Astrocyte (in vitro differentiated cells and primary cell): ENCODE data around the gene KIAA0825. TPM values are rescaled to one million over a fixed set of nuclear protein-coding genes. Genes with fewer than 3 reads are reported as not detected.
A peak's percentile ranks its signal among the peaks of the same experiment; 100 is the strongest.

Source experiments
- DNase-seq: peaks from one replicate; pipeline ENCODE4 v3.0.0-alpha.2; 2010; ENCODE audit warnings: low read depth
- FAIRE-seq: peaks from 2 replicates; lab custom pipeline; 2011; peaks lifted over from hg19 to GRCh38; lab: Jason Lieb, UNC
- H2AFZ ChIP-seq: 2 replicates; pipeline ENCODE4 v1.6.0; 2012; ENCODE audit warnings: low read depth, low read length, inconsistent platforms
- H3K27ac ChIP-seq: 2 replicates; pipeline ENCODE4 v1.5.1; 2011; ENCODE audit warnings: low read depth, low read length, inconsistent platforms
- H3K27me3 ChIP-seq: 2 replicates; pipeline ENCODE4 v1.6.0; 2011; ENCODE audit warnings: low read length, inconsistent platforms; ENCODE audit not compliant: insufficient read depth
- H3K36me3 ChIP-seq: 2 replicates; pipeline ENCODE4 v1.5.1; 2011; ENCODE audit warnings: low read length, inconsistent platforms; ENCODE audit not compliant: insufficient read depth
- H3K4me1 ChIP-seq: 2 replicates; pipeline ENCODE4 v1.5.1; 2011; ENCODE audit warnings: low read length, inconsistent platforms; ENCODE audit not compliant: insufficient read depth
- H3K4me2 ChIP-seq: 2 replicates; pipeline ENCODE4 v1.6.0; 2012; ENCODE audit warnings: low read length, inconsistent platforms
- H3K4me3 ChIP-seq: 2 replicates; pipeline ENCODE4 v1.5.1; 2011; ENCODE audit warnings: low read depth, mild to moderate bottlenecking, low read length, inconsistent platforms; ENCODE audit not compliant: insufficient read depth
- H3K79me2 ChIP-seq: 2 replicates; pipeline ENCODE4 v1.6.0; 2012; ENCODE audit warnings: mild to moderate bottlenecking, low read length, inconsistent platforms; ENCODE audit not compliant: insufficient read depth
- H3K9ac ChIP-seq: 2 replicates; pipeline ENCODE4 v1.6.0; 2012; ENCODE audit warnings: mild to moderate bottlenecking, low read length, inconsistent platforms
- H3K9me3 ChIP-seq: 2 replicates; pipeline ENCODE4 v1.5.1; 2012; ENCODE audit warnings: low read depth, mild to moderate bottlenecking, low read length, inconsistent platforms; ENCODE audit not compliant: insufficient read depth
- H4K20me1 ChIP-seq: 2 replicates; pipeline ENCODE4 v1.6.0; 2012; ENCODE audit warnings: low read length, inconsistent platforms; ENCODE audit not compliant: insufficient read depth
- H3K27ac Mint-ChIP-seq: one replicate; pipeline ENCODE4 v1.8.0; 2021; ENCODE audit warnings: mild to moderate bottlenecking, mixed read lengths; ENCODE audit not compliant: unreplicated experiment
- H3K27me3 Mint-ChIP-seq: one replicate; pipeline ENCODE4 v1.8.0; 2021; ENCODE audit warnings: low read depth, mixed read lengths; ENCODE audit not compliant: unreplicated experiment
- H3K36me3 Mint-ChIP-seq: one replicate; pipeline ENCODE4 v1.8.0; 2021; ENCODE audit warnings: low read depth, mixed read lengths; ENCODE audit not compliant: unreplicated experiment
- H3K4me1 Mint-ChIP-seq: one replicate; pipeline ENCODE4 v1.8.0; 2021; ENCODE audit warnings: low read depth, mixed read lengths; ENCODE audit not compliant: unreplicated experiment
- H3K4me3 Mint-ChIP-seq: one replicate; pipeline ENCODE4 v1.8.0; 2021; ENCODE audit warnings: mild to moderate bottlenecking, moderate library complexity, mixed read lengths; ENCODE audit not compliant: unreplicated experiment
- H3K9me3 Mint-ChIP-seq: one replicate; pipeline ENCODE4 v1.8.0; 2021; ENCODE audit warnings: mild to moderate bottlenecking, mixed read lengths; ENCODE audit not compliant: unreplicated experiment
- CTCF ChIP-seq: IDR thresholded peaks from 2 replicates; pipeline ENCODE4 v1.5.1; 2011; ENCODE audit warnings: low read depth, mild to moderate bottlenecking, inconsistent platforms, low read length, moderate library complexity; ENCODE audit not compliant: insufficient read depth
- EZH2 ChIP-seq: IDR thresholded peaks from 2 replicates; pipeline ENCODE4 v1.6.1; 2012; ENCODE audit warnings: mild to moderate bottlenecking, low read length, inconsistent platforms; ENCODE audit not compliant: insufficient read depth
- total RNA-seq: library from RNA; stranded (reverse); gene quantifications from 2 replicates; pipeline ENCODE4 v1.2.1, GENCODE V29; 2021

KIAA0825 gene
- total RNA-seq, 1 donor from 2014 or later, result 2.5 TPM

DNA sequence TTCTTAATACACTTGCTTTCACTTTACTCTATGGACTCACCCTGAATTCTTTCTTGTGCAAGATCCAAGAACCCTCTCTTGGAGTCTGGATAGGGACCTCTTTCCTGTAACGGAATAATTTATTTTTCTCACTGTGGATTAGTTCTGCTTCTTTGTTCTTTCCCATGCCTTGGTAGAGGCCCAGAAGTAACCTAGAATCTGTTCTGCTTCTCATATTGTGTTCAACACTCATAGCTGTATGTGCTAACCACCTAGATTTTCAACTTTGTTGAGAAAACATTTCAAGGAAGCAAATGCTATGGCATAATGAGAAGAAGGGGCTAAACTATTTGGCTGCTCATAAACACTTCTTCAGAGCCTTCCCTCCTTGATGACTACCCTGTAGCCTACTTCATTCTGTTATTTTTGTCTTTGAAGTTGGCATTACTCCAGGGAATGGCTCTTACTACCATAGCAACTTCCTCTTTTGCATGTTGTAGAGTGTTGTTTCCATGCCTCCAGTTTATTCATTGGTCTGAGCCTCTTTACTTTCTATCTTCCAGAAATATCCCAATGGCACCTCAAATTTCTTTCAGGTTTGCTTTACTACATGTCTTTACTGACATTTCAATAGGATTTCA is 74.3 kb downstream of the KIAA0825 start:
- FAIRE-seq, result no peak
- H4K20me1 ChIP-seq, result no peaks in the 10 kb centered on the region
- no peak overlapping the region for H3K4me3 ChIP-seq
- no peak overlapping the region for H3K4me2 ChIP-seq
- DNase-seq, result peak; percentile 34
- H3K27ac Mint-ChIP-seq, result no peak overlapping the region
- H3K79me2 ChIP-seq, result no peaks in the 10 kb centered on the region
- H3K36me3 Mint-ChIP-seq, result no peaks in the 10 kb centered on the region
- H3K27me3 Mint-ChIP-seq, result no peaks in the 10 kb centered on the region
- no peak overlapping the region for H2AFZ ChIP-seq
- peaks cover 7% of the 10 kb centered on the region for H3K9me3 ChIP-seq
- no peak for TF ChIP-seq CTCF
- TF ChIP-seq EZH2, result no peak
- H3K9ac ChIP-seq, result no peak overlapping the region
- H3K4me1 ChIP-seq, result no peaks in the 10 kb centered on the region
- H3K27ac ChIP-seq, result no peak overlapping the region
- H3K4me3 Mint-ChIP-seq, result no peak overlapping the region
- H3K9me3 Mint-ChIP-seq, result peaks cover 5% of the 10 kb centered on the region
- no peaks in the 10 kb centered on the region for H3K27me3 ChIP-seq
- no peaks in the 10 kb centered on the region for H3K36me3 ChIP-seq
- peaks cover 4% of the 10 kb centered on the region for H3K4me1 Mint-ChIP-seq

DNA sequence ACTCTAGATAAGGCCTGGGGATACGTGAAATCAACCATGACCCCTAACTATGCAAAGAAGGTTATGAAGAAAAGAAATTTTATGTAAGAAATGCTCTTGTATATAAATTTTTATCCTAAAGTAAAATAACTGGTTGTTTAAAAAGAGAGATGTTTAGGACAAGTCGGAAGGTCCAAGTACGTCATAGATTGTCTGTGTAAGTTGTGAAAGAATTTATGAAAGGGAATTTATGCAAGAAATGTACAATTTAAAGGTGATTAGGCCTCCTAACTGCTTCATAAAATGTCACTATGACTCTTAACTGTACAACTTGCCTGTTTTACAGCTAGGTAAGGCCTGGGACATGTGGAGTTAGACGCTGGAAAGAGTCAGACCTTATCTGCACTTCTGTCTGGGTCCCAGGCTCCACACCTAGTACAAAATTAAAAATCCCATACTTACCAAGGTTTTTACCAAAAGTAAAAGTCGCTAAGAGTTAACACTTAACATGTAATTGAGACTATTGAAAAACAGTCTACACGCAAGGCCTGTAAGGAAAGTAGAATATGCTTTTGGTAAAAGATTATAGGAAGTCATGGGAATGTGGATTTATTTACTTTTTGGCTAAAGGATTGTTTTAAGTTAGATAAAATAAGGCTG is 77.4 kb downstream of the KIAA0825 start:
- Mint-ChIP-seq H3K27me3 (no peaks in the 10 kb centered on the region), H3K36me3 (peaks cover 7% of the 10 kb centered on the region), H3K27ac (no peak overlapping the region), H3K9me3 (peaks cover 5% of the 10 kb centered on the region), H3K4me3 (no peak overlapping the region), H3K4me1 (peaks cover 4% of the 10 kb centered on the region)
- Histone ChIP-seq H2AFZ (no peak overlapping the region), H3K27me3 (no peaks in the 10 kb centered on the region), H3K9ac (no peak overlapping the region), H3K36me3 (no peaks in the 10 kb centered on the region), H4K20me1 (no peaks in the 10 kb centered on the region), H3K4me2 (no peak overlapping the region), H3K27ac (no peak overlapping the region), H3K4me3 (no peak overlapping the region), H3K9me3 (peaks cover 7% of the 10 kb centered on the region), H3K79me2 (no peaks in the 10 kb centered on the region), H3K4me1 (no peaks in the 10 kb centered on the region)
- no peak for FAIRE-seq
- TF ChIP-seq EZH2, result no peak
- no peak for TF ChIP-seq CTCF
- DNase-seq, result no peak

DNA sequence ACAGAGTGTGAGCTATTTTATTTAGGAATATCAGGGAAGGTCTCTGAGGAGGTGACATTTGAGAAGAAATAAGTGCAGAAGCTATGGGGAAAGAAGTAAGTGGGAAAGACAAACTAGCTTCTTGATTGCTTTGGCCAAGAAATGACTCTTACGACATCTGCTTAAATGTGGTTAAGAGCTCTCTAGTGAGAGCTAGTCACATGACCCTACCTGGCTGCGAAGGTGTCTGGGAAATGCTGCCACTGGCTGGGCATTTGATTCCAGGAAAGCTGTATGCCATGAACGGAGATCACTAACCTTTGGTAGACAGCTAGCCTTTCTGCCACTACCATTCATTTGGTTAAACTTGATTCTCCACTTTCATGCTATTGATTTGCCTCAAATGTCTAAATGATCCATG is 80.1 kb downstream of the KIAA0825 start:
- Mint-ChIP-seq H3K9me3 (peaks cover 5% of the 10 kb centered on the region), H3K27ac (no peak overlapping the region), H3K27me3 (no peaks in the 10 kb centered on the region), H3K4me3 (no peak overlapping the region), H3K4me1 (no peaks in the 10 kb centered on the region), H3K36me3 (peaks cover 7% of the 10 kb centered on the region)
- Histone ChIP-seq H2AFZ (no peak overlapping the region), H3K9ac (no peak overlapping the region), H3K27ac (no peak overlapping the region), H3K9me3 (peaks cover 7% of the 10 kb centered on the region), H3K4me3 (no peak overlapping the region), H3K4me1 (no peaks in the 10 kb centered on the region), H4K20me1 (no peaks in the 10 kb centered on the region), H3K27me3 (no peaks in the 10 kb centered on the region), H3K79me2 (no peaks in the 10 kb centered on the region), H3K4me2 (no peak overlapping the region), H3K36me3 (no peaks in the 10 kb centered on the region)
- no peak for FAIRE-seq
- no peak for DNase-seq
- no peak for TF ChIP-seq CTCF
- TF ChIP-seq EZH2, result no peak
